NB4 (cell line): ENCODE data around the gene AKAP6.

Experiments used
- DNase-seq: peaks from one replicate; pipeline ENCODE4 v3.0.0; 2010; ENCODE audit warnings: low read depth
- H3K4me3 ChIP-seq: one replicate; pipeline ENCODE4 v1.5.1; 2011; ENCODE audit warnings: mild to moderate bottlenecking, low read depth, low read length, moderate library complexity
- CTCF ChIP-seq: IDR thresholded peaks from one replicate; pipeline ENCODE4 v1.5.1; 2012; ENCODE audit warnings: low read depth, low read length
- MYC ChIP-seq: IDR thresholded peaks from 2 replicates; pipeline ENCODE4 v1.6.1; 2011; ENCODE audit warnings: low read depth, low read length
- POLR2A ChIP-seq: IDR thresholded peaks from 2 replicates; pipeline ENCODE4 v1.6.1; 2011; ENCODE audit warnings: mild to moderate bottlenecking; ENCODE audit not compliant: insufficient read length; ENCODE audit errors: extremely low read depth
- TF ChIP-seq, protein P1 (sequence below): IDR thresholded peaks from 2 replicates; pipeline ENCODE4 v1.6.1; 2011; ENCODE audit warnings: low read depth, low read length

Gene AKAP6

GRCh38 chr14:32435411-32435810 is 106.3 kb downstream of the AKAP6 start:
- TF ChIP-seq POLR2A (no peak), CTCF (no peak), MYC (no peak)
- TF ChIP-seq, protein P1, sequence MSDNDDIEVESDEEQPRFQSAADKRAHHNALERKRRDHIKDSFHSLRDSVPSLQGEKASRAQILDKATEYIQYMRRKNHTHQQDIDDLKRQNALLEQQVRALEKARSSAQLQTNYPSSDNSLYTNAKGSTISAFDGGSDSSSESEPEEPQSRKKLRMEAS: no peak
- H3K4me3 ChIP-seq: no peak overlapping the region
- DNase-seq: no peak

GRCh38 chr14:32436993-32437392 is 107.9 kb downstream of the AKAP6 start:
- no peak overlapping the region for H3K4me3 ChIP-seq
- TF ChIP-seq, protein P1: no peak
- no peak for TF ChIP-seq CTCF
- no peak for TF ChIP-seq POLR2A
- TF ChIP-seq MYC: no peak
- DNase-seq: no peak

DNA sequence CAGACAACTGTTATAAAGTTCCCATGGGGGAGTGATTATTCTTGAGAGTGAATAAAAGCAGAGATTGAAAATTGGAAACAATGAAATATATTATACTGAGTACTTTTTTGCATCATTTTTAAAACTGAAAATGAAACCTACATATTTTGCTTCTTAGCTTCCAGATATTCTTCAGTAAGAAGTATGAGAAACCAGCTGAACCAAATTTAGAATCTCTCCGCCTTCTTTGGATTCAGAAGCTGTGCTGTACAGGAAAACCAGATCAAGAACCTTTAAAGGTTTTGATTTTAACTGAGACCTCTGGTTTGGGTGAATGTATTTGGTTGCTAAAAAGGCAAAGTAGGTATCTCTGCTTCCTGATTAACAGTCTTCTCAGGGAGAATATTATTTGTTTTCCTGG is 109.4 kb downstream of the AKAP6 start:
- TF ChIP-seq POLR2A (no peak), MYC (no peak), CTCF (no peak)
- H3K4me3 ChIP-seq: no peak overlapping the region
- DNase-seq: no peak

DNA sequence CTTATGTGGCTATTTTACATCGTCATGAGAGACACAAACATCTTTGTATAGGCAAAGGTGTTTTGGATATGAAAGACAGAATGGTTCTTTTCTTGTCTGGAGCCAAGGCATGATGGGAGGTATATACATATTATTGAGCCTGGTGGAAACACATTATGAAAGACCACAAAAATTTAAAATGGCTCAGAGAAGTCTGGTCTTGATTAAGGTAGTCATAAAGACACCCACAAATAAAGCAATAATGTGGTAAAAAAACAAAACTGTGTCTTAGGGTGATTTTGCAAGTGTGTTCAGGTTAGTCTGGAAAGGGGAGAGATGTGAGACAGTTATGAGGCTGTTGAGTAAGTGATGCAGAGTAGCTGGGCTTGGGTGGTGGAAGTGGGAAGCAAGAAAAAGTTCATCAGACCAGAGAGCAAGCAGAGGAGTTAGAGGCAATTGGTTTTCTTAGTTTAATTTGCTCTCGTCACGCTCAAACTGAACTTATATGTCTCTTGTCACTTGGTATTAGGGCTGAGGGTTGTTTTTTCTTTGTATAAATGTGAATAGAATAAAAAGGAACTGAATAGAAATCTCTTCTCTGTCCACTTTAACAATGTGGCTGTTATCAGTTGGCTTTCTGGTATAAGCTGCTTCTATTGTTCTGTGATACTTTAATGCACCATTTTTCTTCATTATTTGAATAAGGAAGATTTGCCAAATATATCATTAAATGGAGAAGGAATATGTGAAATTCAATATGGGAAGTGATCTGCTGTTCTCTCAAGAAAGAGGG is 115.0 kb downstream of the AKAP6 start:
- no peak overlapping the region for H3K4me3 ChIP-seq
- DNase-seq: no peak
- TF ChIP-seq POLR2A (no peak), MYC (no peak), CTCF (no peak)
- TF ChIP-seq, protein P1: no peak

DNA sequence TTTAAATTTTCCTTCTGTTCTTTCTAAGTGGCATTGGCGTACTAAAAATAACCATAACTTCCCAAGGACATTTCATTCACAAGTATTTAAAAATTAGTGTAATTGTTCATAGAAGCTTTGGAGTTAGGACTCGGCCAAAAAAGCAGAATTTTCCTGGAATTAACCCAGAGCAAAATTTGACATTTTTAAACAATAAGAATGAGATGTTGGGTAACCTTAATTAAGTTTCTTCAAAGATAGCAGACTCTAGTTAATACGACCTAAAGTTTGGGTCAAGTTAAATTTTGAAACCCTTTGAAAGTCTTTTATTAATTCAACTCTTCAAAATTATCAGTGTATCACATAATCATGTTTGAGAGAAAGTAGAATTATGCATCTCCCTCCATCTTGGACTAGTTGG is 118.3 kb downstream of the AKAP6 start:
- DNase-seq: no peak
- H3K4me3 ChIP-seq: no peak overlapping the region
- TF ChIP-seq, protein P1: no peak
- TF ChIP-seq CTCF (no peak), MYC (no peak), POLR2A (no peak)

GRCh38 chr14:32449648-32450047 is 120.5 kb downstream of the AKAP6 start:
- no peak overlapping the region for H3K4me3 ChIP-seq
- DNase-seq: no peak
- TF ChIP-seq, protein P1: no peak
- TF ChIP-seq POLR2A (no peak), CTCF (no peak), MYC (no peak)
